DMS 273 (cell line): ENCODE data around the gene B3GNT8.
"Not testable (repeated sequence)": the region's sequence is repeated elsewhere in the genome, so short reads cannot be mapped to it uniquely, and the experiment has no call there.

Experiments
- DNase-seq: peaks from one replicate; lab custom pipeline; 2025; ENCODE audit not compliant: unreplicated experiment; lab: John Stamatoyannopoulos, UW

Gene B3GNT8, protein sequence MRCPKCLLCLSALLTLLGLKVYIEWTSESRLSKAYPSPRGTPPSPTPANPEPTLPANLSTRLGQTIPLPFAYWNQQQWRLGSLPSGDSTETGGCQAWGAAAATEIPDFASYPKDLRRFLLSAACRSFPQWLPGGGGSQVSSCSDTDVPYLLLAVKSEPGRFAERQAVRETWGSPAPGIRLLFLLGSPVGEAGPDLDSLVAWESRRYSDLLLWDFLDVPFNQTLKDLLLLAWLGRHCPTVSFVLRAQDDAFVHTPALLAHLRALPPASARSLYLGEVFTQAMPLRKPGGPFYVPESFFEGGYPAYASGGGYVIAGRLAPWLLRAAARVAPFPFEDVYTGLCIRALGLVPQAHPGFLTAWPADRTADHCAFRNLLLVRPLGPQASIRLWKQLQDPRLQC

DNA sequence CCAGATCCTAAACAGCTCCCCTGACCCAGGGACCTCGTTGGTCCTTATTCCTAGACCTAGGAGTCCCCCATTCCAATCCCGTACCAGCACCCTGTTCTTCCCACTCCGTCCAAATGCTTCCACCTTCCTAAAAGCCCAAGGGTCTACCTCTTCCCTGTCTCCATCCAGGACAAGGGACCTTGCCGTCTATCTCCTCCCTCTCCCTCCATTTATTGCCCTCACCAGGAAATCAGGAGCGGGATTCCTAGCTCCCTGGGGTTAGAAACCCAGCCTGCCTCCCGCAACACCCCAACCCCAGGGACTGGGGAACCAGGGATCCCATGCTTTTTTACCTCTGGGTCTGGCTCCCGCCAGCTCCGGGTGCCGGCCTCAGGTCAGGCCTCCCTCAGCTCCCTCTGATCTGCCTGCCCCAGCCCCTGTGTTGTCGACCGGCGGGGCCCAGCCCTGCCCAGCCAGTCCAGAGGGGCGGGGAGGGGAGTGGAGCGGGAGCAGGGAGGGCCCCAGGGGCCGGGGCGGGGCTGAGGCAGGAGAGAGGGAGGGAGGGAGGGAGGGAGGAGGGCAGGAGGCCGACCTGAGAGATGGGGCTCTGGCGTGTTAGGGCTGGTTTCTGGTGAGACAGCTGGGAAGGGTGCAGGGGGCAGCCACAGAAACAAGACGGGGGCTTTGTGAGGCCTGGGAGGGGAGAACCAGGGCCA is at the start of gene B3GNT8:
Gene B3GNT8, minus strand, starts transcription at position 423 of the 695 bp plus-strand sequence. CDS start 596 bp downstream, outside the sequence.
- peak; percentile 94 for DNase-seq

DNA sequence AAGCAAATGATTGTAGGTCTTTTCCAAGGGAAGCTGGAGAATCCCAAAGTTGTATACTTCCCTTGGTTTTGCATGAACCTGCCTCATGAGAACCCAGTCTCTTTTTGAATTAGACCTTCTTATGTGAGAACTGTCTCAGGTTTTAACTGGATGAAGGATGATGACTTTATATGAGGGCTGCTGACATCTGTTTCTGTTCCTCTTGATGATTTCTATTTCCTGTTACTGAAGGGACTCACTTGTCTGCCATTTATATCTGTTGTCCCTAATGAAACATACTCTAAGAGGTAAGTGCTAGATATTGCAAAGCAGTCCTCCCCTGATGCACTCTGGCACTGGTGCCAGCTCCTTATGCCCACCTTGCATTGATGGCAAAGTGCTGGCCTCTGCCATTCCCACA is 49.4 kb upstream of the B3GNT8 start:
- DNase-seq: no peak

DNA sequence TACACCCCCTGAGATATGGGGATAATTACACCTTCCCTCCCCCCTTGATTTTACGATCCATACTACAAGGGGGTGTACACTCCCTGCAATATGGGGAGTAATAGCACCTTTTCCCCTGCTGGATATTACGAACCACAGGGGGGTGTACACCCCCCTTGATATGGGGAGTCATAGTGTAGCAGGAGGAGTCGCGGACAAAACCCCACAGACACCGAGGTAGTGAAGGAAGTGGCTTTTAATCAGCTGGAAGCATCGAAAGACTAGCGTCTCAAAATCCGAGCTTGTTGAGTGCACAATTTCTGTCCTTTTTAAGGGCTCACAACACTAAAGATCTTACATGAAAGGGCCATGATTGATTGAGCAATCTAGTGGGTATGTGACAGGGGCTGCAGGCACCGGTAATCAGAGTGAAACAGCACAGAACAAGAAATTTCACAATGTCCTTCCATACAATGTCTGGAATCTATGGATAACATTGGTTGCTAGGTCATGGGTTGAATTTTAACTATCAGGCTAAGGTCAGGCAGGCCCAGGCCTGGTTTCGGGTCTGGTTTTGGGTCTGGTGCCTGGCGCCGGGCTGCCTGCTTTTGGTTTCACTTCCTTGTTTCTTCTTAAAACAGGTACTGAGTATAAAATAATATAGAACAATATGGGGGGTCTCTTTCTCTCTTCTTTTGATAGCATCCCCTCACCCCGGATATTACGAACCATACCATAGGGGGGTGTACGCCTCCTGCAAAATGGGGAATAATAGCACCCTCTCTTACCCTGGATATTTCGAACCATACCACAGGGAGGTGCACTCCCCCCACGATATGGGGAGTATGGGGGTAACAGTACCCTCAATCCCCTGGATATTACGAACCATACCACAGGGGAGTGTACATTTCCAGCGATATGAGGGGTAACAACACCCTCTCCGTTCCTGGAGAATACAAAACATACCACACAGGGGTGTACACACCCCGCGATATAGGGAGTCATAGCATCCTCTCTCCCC is 36.4 kb upstream of the B3GNT8 start:
- DNase-seq: not testable (repeated sequence)

DNA sequence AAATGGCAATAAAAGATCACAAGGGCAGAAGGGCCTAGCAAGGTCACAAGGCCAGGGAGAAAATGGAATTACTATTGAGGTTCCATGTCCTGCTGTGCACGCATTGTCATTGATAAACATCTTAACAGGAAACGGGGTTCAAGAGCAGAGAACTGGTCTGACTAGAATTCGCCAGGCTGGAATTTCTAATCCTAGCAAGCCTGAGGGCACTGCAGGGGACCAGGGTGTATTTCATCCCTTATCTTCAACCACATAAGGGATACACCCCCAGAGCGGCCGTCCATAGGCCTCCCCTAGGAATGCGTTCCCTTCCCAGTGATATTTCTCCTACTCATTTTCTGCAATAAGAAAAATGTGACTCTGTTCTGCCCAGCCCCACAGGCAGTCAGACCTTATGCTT is 35.3 kb upstream of the B3GNT8 start:
- no peak for DNase-seq

DNA sequence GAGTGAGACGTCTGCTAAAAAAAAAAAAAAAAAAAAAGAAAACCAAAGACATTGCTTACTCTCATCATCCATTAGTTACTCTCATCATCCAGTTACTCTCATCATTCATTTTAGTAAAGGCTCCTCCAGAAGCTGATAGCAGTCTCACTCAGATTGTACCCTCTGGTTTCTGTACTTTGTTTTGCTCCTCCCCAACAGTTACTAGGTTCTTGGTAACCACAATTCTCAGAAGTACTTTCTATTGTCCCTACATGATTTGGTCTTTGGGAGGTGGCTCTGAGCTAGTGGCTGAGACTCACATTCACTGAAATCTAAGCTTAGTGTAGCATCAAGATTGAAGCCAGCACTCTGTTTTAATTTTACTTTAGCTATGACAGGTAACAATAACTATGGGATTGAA is 30.1 kb upstream of the B3GNT8 start:
- DNase-seq: no peak

DNA sequence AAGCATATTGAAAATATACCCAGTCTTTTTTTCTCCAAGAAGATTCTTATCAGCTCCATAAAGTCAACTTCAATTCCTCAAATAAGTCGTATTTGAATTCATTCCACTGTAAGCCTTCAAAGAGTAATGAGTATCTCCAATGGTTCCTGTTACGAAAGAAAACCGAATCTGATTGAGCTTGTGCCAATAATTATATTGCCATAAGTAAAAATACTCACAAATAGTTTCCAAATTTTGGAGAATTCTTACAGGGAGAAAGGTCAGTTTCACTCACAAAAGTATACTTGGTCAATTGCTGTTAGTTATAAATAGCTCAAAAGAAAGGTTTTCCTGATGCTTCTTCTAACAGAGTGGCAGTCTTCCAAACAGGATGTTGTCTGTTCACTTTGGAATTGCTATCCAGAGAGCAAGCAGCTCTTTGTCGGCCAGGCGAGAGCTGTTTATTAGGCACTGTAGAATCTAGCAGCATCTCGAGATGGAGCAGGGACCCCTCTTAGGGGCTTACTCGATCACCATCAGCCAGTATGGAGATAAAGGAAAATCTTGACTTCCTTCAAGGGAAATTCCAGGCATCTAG is 29.3 kb upstream of the B3GNT8 start:
- no peak for DNase-seq

DNA sequence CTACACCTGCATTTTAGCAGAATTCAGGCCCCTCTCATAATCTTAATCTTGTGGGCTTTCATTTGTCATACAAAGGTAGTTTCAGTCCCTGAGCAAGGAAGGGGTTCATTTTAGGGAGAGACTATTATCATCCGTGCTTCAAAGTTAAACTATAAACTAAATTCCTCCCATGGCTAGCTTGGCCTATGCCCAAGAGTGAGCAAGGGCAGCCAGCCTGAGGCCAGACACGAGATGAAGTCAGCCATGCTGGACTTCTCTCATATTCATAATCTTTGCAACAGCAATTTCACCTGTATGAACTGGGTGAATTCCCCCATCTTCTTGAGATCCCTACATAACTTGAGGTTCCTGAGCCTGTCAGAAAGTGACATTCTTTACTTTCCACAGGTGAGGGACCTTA is 28.8 kb upstream of the B3GNT8 start:
- DNase-seq: no peak

DNA sequence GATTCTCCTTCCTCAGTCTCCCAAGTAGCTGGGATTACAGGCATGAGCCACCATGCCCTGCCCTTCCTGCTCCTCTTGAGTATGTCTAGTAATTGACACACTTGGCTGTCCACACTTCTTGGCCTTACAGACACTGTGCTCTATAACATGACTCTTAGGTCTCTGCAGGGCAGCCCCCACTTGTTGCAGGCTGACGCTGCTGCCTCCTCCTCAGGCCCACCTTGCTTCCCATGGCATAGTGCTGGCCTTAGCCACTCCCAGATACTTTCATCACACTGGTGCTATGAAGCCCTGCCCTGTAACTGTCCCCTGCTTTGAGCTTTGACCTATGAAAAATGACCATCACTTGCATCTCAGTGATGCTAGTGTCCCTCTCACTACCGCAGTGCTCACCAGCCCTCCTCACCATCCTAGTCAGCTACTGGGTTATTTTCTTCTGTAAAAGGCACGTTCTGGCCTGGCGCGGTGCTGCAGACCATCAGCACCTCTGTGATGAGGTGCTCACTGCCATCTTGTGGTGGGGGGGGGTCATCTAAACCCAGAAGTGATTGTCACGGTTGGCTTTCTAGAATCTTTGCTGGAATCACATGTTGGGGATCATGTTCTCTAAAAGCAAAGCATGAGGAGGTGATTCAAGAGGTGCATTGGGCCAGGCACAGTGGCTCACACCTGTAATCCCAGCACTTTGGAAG is 25.6 kb upstream of the B3GNT8 start:
- DNase-seq: no peak

DNA sequence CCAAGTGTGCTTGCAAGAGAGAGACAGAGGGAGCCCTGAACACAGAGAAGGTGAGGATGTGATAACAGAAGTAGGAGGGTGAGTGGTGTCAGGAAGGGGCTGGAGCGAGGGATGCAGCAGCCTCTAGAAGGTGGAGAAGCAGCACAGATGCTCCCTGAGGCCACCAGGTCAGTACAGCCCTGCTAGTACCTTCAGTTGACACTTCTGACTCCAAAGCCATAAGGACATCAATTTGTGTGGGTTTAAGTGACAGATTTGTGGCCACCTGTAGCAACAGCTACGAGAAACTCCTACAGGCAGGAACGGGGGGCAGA is 22.6 kb upstream of the B3GNT8 start:
- no peak for DNase-seq

DNA sequence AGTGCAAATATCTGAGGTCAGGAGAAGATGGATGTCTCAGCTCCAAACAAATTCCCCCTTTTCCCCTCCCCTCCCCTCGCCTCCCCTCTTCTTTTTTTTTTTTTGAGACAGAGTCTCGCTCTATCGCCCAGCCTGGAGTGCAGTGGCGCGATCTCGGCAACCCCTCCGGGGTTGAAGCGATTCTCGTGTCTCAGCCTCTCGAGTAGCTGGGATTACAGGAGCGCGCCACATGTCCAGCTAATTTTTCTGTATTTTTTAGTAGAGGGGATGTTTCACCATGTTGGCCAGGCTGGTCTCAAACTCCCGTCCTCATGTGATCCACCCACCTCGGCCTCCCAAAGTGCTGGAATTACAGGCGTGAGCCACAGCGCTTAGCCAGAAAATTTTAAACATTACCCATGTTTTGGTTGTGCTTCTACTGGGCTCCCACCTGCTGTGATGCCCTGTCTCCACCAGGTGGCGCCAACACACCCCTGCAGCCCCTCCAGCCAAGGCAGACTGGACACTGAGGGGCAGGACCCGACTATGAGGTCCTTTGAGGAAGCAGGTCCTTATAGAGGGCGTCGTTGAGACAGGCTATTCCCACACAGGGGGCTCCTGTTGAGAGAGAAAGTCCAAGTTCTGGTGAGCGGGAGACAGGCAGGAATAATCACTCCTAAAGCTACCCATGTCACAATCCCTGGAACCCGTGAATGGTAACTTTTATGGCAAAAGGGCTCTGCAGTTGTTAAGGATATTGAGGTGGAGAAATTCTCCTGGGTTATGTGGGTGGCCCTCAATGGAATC is 22.1 kb upstream of the B3GNT8 start:
- peak; percentile 76 for DNase-seq

DNA sequence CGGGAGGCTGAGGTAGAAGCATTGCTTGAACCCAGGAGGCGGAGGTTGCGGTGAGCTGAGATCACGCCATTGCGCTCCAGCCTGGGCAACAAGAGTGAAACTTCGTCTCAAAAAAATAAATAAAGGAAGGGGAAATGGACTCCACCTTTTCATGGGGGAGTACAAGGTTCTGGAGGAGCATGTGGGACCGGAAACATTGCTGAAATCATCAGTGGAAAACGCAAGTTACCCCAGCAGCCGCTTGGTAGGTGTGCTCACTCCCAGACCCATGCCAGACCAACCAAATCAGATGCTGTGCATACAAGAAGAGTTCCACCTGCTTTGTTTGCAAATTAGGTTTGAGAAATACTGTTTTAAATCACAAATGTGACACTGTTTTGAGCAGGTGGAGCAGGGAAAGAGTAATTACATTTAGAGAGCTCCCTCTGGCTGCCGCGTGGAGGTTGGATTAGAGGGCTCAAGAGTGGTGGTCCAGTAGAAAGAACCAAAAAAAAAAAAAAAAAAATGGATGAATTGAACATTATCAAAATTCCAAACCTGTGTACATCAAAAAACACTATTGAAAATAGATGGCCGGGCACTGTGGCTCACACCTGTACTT is 20.7 kb upstream of the B3GNT8 start:
- no peak for DNase-seq

DNA sequence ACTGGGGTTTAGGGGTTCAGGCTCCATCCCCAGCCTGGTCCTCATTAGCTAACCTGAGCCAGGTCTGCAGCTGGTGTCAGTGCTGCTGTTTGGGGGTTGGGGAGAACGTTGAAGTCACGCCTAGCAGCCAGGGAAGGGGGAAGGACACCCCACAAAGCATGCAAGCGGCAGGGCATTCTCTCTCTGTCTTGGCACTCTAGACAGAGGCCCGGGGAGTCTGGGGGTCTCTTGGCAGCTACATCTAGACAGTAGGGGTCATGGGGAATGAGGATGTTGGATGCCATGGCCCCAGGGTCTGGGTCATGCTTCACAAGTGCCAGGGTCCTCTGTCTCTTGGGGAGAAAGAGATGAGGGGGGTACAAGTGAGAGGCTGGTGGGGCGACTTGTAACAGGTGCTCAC is 18.4 kb upstream of the B3GNT8 start:
- no peak for DNase-seq

DNA sequence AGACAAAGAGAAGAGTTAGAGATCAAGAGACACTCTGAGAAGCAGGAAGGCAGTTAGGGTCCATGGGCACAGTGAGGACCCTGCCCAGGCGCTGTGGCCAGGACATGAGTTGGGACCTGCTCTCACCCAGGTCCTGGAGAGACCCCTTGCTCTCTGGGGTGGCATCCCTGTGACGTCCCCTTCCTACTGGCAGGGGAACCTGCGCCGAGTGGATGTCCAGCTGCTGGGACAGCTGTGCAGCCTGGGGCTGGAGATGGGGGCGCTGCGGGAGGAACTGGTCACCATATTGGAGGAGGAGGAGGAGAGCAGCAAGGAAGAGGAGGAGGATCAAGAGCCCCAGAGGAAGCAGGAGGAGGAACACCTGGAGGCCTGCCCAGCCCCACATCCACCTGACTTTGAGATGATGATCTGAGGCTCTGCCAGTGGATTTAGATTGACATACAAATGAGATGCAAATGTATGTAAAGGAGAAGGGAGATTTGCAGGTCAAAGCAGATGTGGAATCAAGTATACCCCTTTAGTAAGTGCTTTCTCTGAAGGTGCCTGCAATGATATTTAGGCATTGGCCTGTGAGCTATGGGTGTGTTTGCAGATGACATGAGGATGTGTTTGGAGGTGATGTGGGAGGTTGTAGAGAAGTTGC is 16.8 kb upstream of the B3GNT8 start:
- no peak for DNase-seq

DNA sequence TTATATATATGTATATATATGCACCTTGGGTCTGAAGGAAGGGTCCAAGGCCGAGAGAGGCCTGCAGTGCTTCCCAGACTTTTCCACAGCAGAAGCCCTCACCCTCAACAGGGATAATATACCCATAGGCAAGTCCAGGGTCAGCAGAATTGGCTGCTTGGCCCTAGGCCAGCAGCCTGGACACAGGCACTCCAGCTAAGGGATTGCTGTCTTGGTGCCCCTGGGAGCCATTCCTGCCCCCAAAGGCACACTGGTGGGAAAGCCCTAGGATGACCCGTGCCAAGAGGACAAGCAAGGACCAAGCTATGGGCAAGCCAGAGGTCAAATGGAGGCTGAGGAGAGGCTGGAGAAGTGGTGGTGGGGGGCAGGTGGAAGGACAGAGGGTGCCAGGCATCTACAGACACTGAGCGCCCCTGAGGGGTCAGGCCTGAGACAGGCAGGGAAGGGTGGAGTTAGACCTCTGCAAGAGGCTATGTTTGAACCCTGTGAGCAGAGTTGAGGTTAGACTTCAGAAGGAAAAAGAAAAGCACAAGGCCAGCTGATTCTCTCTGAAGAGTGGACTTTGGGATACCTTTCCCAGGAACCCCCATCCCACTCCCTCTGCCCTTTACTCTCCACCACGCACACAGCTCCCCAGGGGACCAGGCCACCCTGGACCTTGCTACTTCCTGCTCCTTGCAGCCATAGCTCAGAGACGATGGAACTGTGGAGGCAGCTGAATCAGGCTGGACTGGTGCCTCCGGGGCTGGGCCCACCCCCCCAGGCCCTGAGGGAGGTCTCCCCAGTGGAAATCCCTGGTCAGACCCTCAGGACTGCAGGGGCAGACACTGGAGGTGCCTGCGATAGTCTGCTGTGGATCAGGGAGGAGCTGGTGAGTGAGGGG is 15.5 kb upstream of the B3GNT8 start, which contains the start of gene ERICH4:
Gene ERICH4, plus strand, starts transcription at position 684 of the 883 bp plus-strand sequence. Its CDS starts 14 bp downstream, at position 698.
- DNase-seq: no peak

DNA sequence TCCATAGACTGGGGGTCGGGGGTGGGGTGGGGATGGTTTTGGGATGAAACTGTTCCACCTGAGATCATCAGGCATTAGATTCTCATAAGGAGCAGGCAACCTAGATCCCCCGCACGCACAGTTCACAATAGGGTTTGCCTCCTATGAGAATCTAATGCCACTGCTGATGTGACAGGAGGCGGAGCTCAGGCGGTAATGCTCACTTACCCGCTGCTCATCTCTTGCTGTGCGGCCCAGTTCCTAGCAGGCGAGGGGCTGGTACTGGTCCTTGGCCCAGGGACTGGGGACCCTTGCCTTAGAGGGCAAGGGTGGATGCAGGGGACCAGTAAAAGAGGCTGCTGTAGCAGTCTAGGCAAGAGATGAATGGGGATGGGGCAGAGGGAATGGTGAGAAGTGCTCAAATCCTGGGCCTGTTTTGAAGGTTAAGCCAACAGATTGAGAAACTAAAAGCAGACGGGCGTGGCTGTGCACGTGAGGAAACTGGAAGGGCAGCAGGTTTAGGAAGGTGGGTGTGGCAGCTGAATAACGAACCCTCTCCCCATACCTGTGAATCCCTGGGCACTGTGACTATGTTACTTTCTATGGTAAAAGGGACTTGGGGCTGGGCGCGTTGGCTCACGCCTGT is 14.3 kb upstream of the B3GNT8 start:
- DNase-seq: no peak

DNA sequence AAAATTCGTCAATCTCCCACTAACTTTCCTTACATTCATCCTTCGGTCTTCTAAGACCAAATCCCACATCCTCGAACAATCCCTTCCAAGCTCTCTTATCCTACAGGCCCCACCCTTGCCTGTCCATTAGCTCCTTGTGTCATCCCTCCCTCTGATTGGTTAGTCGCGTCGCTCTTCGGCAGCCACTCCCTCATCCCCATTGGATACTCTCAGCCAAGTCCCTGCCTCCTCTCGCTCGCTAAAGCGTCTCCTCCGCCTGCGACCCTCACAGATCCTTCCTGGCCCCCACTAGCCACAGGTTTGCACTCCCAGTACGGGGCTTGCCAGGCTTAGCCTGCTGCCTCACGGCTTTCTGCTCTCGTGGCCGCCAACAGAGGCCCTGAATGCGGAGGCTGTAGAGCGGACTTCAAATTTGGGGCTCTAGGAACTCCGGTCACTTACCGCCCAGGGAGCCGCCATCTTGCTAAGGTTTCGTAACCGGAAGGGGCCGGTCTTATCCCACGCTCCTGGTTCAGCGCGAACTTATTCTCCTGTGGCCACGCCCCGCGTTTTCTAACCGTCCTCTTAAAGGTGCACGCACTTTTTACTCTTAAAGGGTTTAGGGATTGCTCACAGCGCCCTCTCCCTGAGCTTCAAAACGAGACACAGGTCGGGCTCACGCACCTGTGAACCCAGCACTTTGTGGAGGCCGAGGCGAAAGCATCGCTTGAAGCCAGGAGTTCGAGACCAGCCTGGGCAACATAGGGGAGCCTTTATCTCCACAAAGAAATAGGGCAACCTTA is 12.5 kb upstream of the B3GNT8 start, which contains the start of gene DMAC2:
Gene DMAC2, minus strand, starts transcription at position 472 of the 782 bp plus-strand sequence. Its CDS starts 13 bp downstream, at position 459.
- DNase-seq: peak; percentile 99
